LNCAP (cell line): ENCODE measurements around the gene ZNF652.

ENCODE experiments used
- CTCF ChIP-seq: fragments of 450-650 bp; IDR thresholded peaks from 2 replicates; pipeline ENCODE4 v1.5.1; 2017; ENCODE audit warnings: mild to moderate bottlenecking

ZNF652 gene

GRCh38 chr17:49361129-49361901 is 735 bp downstream of the ZNF652 start:
- TF ChIP-seq CTCF: no peak

GRCh38 chr17:49360796-49361128 is 1.3 kb downstream of the ZNF652 start:
- TF ChIP-seq CTCF: no peak

GRCh38 chr17:49359990-49360795 is 1.9 kb downstream of the ZNF652 start:
- no peak for TF ChIP-seq CTCF

- TF ChIP-seq CTCF: no peak
Measured at GRCh38 chr17:49358641-49359247, 3.3 kb downstream of the ZNF652 start.

GRCh38 chr17:49357516-49357915 is 4.5 kb downstream of the ZNF652 start:
- TF ChIP-seq CTCF: no peak

GRCh38 chr17:49356320-49356719 is 5.7 kb downstream of the ZNF652 start:
- TF ChIP-seq CTCF: no peak

- no peak for TF ChIP-seq CTCF
Measured at GRCh38 chr17:49353607-49354006, 8.4 kb downstream of the ZNF652 start.
